Heart right ventricle (tissue), 16 donors: ENCODE results near the gene CARM1. TPM values are rescaled to one million over a fixed set of nuclear protein-coding genes. Genes with fewer than 3 reads are reported as not detected.

Source experiments
- ATAC-seq, 8 donors: fragments of 200-7000 bp; cut with Tn5 transposase; one replicate each; pipeline ENCODE4 v1.9.1; 2020; ENCODE audit warnings: mild to moderate bottlenecking in 8 of 8, moderate library complexity in 8 of 8, moderate number of reproducible peaks in 1 of 8
- DNase-seq, 2 donors: peaks; one replicate each; pipeline ENCODE4 v3.0.0-alpha.2; 2020
- H3K27ac ChIP-seq, 10 donors: fragments of 200-600 bp; sonication (generic) in 2 of 10; one replicate each; pipeline versions ENCODE4 v1.5.0 to v1.8.0; 2020 to 2022; ENCODE audit warnings: mild to moderate bottlenecking in 3 of 10
- H3K27me3 ChIP-seq, 7 donors: fragments of 200-600 bp; one replicate each; pipeline ENCODE4 v1.8.0; 2021 to 2022; ENCODE audit warnings: mild to moderate bottlenecking in 2 of 7
- H3K36me3 ChIP-seq, 9 donors: fragments of 200-600 bp; sonication (generic) in 1 of 9; one replicate each; pipeline versions ENCODE4 v1.5.0 to v1.8.0; 2020 to 2022; ENCODE audit warnings: mild to moderate bottlenecking in 2 of 9
- H3K4me1 ChIP-seq, 9 donors: fragments of 200-600 bp; sonication (generic) in 1 of 9; one replicate each; pipeline versions ENCODE4 v1.5.0 to v1.8.0; 2020 to 2022; ENCODE audit warnings: mild to moderate bottlenecking in 4 of 9
- H3K4me3 ChIP-seq, 10 donors: fragments of 200-600 bp; sonication (generic) in 2 of 10; one replicate each; pipeline versions ENCODE4 v1.5.0 to v1.8.0; 2020 to 2022; ENCODE audit warnings: mild to moderate bottlenecking in 7 of 10, moderate library complexity in 2 of 10
- H3K9me3 ChIP-seq, 11 donors: fragments of 200-600 bp in 10 of 11; sonication (generic) in 2 of 11; one replicate each; pipeline versions ENCODE4 v1.5.0 to v1.8.0; 2013 to 2022; ENCODE audit warnings: mild to moderate bottlenecking in 2 of 11, control low read depth in 1 of 11, moderate library complexity in 1 of 11
- WGBS, 2 donors: extraction: QIAGEN DNeasy Blood & Tissue Kit; methylation state at CpG; one replicate each; pipeline ENCODE4 v1.1.7; 2013; ENCODE audit warnings: inconsistent platforms in 1 of 2; 5-methylcytosine and 5-hydroxymethylcytosine counted together
- intact Hi-C, 10 donors: fragments of 100-400 bp; cut with DNase I; formaldehyde crosslinking; loops; one replicate each; pipeline versions ENCODE4 v1.11.1 to v1.14.2; 2022
- polyA plus RNA-seq, 2 donors: library from polyadenylated mRNA; stranded (reverse); fragments of 200-250 nt; gene quantifications; one replicate each; pipeline ENCODE4 v1.2.3, GENCODE V29; 2013
- total RNA-seq, 10 donors: library from RNA; stranded (reverse); fragmentation: NEBNext Ultra II Directional in 3 of 10; extraction: Animal tissue kit (Norgen Biotek cat#: 25700) in 3 of 10; gene quantifications; one replicate each; pipeline versions ENCODE4 v1.2.1 to v1.2.4, GENCODE V29; 2021 to 2023
- TF ChIP-seq, protein P1 (sequence below), 9 donors: fragments of 200-600 bp; sonication (generic) in 2 of 9; IDR thresholded peaks; one replicate each; pipeline versions ENCODE4 v1.5.0 to v1.8.0; 2021 to 2022; ENCODE audit warnings: antibody characterized with exemption in 9 of 9, mild to moderate bottlenecking in 5 of 9, moderate library complexity in 1 of 9
- donor health status: Arrhythmogenic right ventricular cardiomyopathy.
- donor health status: ischemic (EF 13 %, LVEDD 7.1; RV severe dilation, severe dysfunction).
- donor health status: healthy with polysubstance abuse.
- donor health status: DM: no; HTN: yes; CAD: no.
- donor health status: DM: no; HTN: no; CAD: no.
- donor health status: ischemic (EF 25% LVEDD 6.9; RV normal size, moderate dysfunction).
- donor health status: ischemic (EF 25% LVEDD 5.7; RV mildly dilated, moderate dysfunction).
- donor health status: healthy.
- donor health status: DM: yes; HTN: yes; CAD: no.
- donor health status: Ischemic cardiomyopathy.
- donor health status: ischemic (EF 35%, LVEDD 5.7; RV mildly dilated, moderate dysfunction).
- donor health status: nonischemic (EF 11% LVEDD 7.7; RV severe dilation, severe dysfunction).
- donor health status: DM: yes; HTN: yes; CAD: no.
- donor health status: PGD.
- donor health status: ischemic (EF 29% LVEDD 5.4; RV normal size, mild dysfunction).
- donor health status: nonischemic (EF 23%, LVEDD 6.1; RV moderate dilation, normal function).

CARM1 gene
- total and polyA plus RNA-seq, 12 donors = 25.8 to 45.4 (median 27.9) TPM

- DNase-seq (no peak), ATAC-seq (no peak)
- WGBS, 2 donors = 91% methylated on average over 5 of the region's 5 CpGs
- no peak overlapping the region for H3K4me3 ChIP-seq
- peaks cover 0 to 19% (median 7%) of the 10 kb centered on the region in 11 donors for H3K9me3 ChIP-seq
- intact Hi-C loops = loop anchor here in 1 of 10 donors (10.0 kb wide), 1 partner anchor 76 kb away; no protein-coding TSS in a partner anchor
- peaks cover 0 to 7% (median 3%) of the 10 kb centered on the region in 7 donors for H3K27me3 ChIP-seq
- H3K4me1 ChIP-seq = peaks cover 0 to 3% (median 0%) of the 10 kb centered on the region in 9 donors
- TF ChIP-seq, protein P1, sequence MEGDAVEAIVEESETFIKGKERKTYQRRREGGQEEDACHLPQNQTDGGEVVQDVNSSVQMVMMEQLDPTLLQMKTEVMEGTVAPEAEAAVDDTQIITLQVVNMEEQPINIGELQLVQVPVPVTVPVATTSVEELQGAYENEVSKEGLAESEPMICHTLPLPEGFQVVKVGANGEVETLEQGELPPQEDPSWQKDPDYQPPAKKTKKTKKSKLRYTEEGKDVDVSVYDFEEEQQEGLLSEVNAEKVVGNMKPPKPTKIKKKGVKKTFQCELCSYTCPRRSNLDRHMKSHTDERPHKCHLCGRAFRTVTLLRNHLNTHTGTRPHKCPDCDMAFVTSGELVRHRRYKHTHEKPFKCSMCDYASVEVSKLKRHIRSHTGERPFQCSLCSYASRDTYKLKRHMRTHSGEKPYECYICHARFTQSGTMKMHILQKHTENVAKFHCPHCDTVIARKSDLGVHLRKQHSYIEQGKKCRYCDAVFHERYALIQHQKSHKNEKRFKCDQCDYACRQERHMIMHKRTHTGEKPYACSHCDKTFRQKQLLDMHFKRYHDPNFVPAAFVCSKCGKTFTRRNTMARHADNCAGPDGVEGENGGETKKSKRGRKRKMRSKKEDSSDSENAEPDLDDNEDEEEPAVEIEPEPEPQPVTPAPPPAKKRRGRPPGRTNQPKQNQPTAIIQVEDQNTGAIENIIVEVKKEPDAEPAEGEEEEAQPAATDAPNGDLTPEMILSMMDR (IDR thresholded peaks at IDR 0.05) = no peak
- no peaks in the 10 kb centered on the region for H3K36me3 ChIP-seq
- no peak overlapping the region for H3K27ac ChIP-seq
These were observed 20.7 kb upstream of the CARM1 start for GRCh38 chr19:10850631-10851030.

DNA sequence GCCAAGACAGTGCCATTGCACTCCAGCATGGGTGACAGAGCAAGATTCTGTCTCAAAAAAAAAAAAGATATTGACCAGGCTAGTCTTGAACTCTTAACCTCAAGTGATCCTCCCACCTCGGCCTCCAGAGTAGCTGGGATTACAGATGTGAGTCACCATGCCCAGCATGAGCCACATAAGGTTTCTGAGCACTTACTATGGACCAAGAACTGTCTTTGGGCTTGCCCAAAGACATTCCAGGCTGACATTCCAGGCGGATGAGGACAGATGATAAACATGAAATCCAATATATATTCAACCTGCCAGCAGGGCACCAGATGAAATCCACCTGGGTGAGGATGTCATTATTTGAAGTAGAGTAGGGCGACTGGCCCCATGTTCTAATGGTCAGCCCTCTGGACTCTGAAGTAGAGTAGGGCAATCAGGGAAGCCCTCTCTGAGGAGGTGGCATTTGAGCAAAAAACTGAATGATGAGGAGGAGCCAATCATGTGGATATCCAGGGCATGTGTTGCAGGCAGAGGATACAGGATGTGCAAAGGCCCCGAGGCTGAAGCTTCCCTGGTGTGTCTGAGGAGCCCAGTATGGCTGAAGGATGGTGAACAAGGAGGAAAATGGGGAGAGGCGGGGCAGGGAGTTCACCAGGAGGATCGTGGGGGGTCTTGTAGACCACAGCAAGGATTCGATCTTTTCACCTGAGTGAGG is 19.1 kb upstream of the CARM1 start:
- Histone ChIP-seq H3K4me1 (peaks cover 0 to 3% (median 0%) of the 10 kb centered on the region in 9 donors), H3K4me3 (no peak overlapping the region), H3K36me3 (peaks cover 0 to 5% (median 0%) of the 10 kb centered on the region in 9 donors), H3K27me3 (peaks cover 0 to 7% (median 3%) of the 10 kb centered on the region in 7 donors), H3K27ac (no peak overlapping the region), H3K9me3 (peaks cover 0 to 3% (median 0%) of the 10 kb centered on the region in 11 donors)
- intact Hi-C loops = loop anchor here in 1 of 10 donors (10.0 kb wide), 1 partner anchor 77 kb away; no protein-coding TSS in a partner anchor
- 78 to 79% methylated on average over 7 of the region's 7 CpGs for WGBS, 2 donors
- TF ChIP-seq, protein P1 (IDR thresholded peaks at IDR 0.05) = no peak
- no peak for DNase-seq
- no peak for ATAC-seq

GRCh38 chr19:10852941-10853340 is 18.4 kb upstream of the CARM1 start:
- WGBS, 2 donors = 74% methylated on average over 7 of the region's 7 CpGs
- intact Hi-C loops = loop anchor here in 1 of 10 donors (10.0 kb wide), 1 partner anchor 78 kb away; no protein-coding TSS in a partner anchor
- ATAC-seq (no peak), DNase-seq (no peak)
- no peak overlapping the region for H3K27ac ChIP-seq
- no peak overlapping the region for H3K4me3 ChIP-seq
- peaks cover 0 to 5% (median 0%) of the 10 kb centered on the region in 9 donors for H3K36me3 ChIP-seq
- TF ChIP-seq, protein P1 (IDR thresholded peaks at IDR 0.05) = no peak
- H3K27me3 ChIP-seq = peaks cover 0 to 7% (median 3%) of the 10 kb centered on the region in 7 donors
- H3K9me3 ChIP-seq = no peaks in the 10 kb centered on the region
- H3K4me1 ChIP-seq = peaks cover 0 to 3% (median 0%) of the 10 kb centered on the region in 9 donors

GRCh38 chr19:10854350-10855089 is 16.8 kb upstream of the CARM1 start:
- no peaks in the 10 kb centered on the region for H3K9me3 ChIP-seq
- TF ChIP-seq, protein P1 (IDR thresholded peaks at IDR 0.05) = no peak
- no peaks in the 10 kb centered on the region for H3K4me1 ChIP-seq
- ATAC-seq (no peak), DNase-seq (no peak)
- H3K4me3 ChIP-seq = no peak overlapping the region
- no peak overlapping the region for H3K27ac ChIP-seq
- peaks cover 0 to 7% (median 0%) of the 10 kb centered on the region in 7 donors for H3K27me3 ChIP-seq
- intact Hi-C loops = loop anchor here in 1 of 10 donors (10.0 kb wide), 1 partner anchor 80 kb away; no protein-coding TSS in a partner anchor
- peaks cover 0 to 5% (median 0%) of the 10 kb centered on the region in 9 donors for H3K36me3 ChIP-seq
- WGBS, 2 donors = 64 to 84% methylated on average over 7 of the region's 7 CpGs
